GM21786 (cell line): Measurements from ENCODE around the gene IGF1.

Experiments
- ATAC-seq: cut with Tn5 transposase; IDR thresholded peaks from one replicate; pipeline ENCODE4 v1.9.1; 2021; ENCODE audit not compliant: unreplicated experiment

IGF1 gene

DNA sequence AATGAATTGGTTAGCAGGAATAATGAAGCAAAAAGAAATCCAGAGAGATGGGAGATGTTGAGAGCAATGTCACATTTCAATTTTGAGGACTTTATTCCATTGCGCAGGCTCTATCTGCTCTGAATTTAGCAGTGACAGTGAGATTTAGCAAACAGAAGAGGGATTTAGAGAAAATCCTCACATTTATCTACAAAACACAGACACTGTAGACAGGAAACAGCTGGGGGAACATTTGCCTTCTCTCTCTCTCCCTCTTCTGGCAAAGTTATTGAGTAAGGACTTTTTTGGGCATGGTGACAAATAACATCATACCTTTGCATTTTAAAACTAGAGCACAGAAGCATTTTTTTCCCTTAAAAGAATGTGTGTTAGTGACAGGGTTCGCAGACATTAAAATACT lies at the start of gene IGF1:
Gene IGF1, minus strand, starts transcription at position 158 of the 400 bp plus-strand sequence. CDS start 182 bp downstream, outside the sequence.
- no peak for ATAC-seq

DNA sequence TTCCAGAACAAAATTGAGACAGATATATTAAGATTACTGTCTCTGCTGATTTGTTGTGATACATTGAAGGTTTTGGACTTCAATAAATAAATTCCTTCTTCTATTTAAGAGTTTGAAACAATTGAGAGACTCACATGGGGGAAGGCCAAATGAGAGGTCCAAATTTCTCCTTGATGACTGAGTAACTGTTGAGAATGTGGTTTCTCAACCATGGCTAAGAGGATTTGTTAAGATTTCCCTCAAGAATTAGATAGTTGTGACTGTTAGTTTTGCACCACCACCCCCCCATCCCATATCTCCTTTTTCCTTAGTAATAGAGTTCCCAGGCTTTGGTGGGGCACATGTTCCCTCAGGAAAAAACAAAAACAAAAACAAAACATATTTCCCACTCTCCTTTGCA lies 47.7 kb upstream of the IGF1 start:
- no peak for ATAC-seq

DNA sequence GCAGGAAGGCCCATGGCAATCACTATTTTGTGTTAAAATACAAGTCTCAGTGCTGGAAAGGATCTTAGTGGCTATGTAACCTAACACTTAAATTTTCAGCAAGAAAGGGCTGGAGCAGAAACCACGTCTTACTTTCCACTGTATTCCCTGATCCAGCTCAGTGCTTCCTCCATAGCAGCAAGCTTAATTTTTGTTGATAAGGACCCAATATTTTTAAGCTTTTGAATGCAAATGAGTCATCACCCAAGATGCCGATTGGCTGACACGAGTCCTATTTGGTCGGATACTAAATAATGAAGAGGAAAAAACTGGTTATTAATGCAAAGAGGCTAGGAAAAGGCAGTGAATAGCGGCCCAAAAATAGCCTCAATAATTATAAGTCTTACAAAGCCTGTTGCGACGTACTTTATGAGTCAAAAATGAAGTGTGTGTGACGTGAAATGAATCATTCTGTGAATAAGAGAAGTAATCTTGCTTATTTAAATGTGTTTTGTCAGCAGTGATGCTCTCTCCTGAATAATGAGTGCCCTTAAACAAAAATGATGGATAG lies 46.9 kb upstream of the IGF1 start:
- no peak for ATAC-seq

DNA sequence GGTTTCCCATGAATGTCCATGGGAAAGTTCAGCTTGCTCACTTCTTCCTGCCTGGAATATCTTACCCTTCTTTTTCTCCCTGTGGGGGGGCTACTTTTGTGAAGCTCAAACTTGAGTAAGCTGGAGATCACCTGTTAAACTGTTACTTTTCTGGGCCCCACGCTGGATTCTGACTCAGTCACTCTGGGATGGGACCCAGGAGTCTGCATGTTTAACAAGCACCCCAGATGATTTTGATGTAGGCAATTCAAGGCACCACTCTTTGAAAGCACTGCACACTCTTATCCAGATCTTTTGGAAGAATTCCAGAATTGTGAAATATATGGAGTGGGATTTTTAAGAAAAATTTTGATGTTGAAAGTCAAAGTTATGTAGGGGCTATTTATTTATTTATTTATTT lies 46.3 kb upstream of the IGF1 start:
- ATAC-seq = no peak

DNA sequence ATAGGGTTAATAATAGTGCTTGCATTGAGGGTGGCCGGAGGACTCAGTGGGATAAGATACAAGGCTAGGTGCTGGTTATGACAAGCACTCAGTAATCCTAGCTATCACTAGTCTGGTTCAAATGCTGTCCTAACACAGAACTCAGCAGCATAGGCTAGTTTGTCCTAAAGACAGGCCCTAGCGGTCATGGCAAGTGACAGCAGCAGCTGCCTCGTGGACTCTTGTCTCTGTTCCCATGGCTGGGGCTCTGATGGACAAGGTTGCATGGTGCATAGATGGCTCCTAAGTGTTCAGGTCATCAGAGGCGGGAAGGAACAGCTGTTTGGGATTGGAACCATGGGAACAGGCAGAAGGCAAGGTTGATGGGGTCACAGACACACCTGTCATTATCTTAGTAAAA lies 42.4 kb upstream of the IGF1 start:
- ATAC-seq = no peak

DNA sequence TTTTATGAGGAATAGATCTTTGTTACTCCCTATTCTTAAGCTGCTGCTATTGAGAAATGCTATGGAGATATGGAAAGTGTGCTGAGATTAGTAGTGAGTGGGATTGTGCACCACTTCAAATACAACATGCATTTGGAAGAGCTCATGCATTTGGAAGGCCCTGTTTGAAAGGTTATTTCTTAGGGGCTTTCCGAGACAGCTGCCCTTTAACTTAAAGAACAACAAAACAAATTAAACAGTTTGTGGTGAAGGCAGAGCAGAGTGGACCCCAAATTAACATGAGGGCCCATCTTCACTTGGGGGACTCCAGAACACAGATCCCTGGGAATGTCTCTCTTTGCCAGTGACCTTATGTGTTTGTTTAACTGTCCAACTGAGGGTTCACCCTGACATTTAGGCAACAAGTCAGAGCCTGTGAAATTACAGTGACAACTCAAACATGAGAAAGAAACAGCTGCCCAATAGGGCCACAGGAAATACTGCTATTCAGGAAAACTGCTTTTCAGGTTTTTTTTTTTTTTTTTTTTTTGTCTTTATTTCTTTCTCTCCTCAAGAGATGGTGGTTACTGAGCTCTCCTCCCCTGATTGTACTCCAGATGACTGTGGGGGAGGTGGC lies 41.4 kb upstream of the IGF1 start:
- no peak for ATAC-seq

DNA sequence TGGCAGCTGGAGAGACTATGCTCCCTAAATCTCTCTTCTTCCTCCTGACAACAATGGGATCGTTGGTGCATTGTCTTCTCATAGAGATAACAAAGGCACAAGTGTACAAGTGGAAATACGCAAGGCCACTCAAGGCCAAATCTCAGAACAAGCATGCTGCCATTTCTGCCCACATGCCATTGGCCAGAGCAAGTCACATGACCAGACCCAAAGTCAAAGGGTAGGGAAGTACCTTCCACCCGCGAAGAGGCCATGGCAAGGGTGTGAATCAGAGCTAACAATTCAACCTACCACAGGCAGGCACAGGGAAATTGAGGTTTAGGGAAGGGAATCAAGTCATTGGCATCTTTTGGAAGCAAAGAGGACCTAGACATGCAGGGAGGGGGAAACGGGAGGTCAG lies 38.5 kb upstream of the IGF1 start:
- no peak for ATAC-seq

DNA sequence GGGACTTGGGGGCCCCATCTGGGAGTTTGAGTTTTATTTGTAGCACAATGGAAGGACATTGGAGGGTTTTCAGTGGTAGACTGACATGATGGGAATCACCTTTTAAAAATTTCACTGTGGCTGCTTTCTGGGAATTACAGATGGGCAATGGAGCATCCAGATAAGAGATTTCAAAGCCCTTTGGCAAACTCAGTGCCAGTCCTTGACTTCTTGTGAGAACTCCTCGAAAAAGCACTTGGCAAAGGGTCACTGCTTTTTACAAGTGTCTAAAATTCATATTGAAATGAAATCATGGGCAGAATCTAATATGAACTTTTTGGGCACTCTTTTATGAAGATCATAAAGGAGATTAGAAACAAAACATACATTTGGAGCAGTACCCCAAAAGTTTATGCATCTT lies 34.3 kb upstream of the IGF1 start:
- ATAC-seq = no peak

DNA sequence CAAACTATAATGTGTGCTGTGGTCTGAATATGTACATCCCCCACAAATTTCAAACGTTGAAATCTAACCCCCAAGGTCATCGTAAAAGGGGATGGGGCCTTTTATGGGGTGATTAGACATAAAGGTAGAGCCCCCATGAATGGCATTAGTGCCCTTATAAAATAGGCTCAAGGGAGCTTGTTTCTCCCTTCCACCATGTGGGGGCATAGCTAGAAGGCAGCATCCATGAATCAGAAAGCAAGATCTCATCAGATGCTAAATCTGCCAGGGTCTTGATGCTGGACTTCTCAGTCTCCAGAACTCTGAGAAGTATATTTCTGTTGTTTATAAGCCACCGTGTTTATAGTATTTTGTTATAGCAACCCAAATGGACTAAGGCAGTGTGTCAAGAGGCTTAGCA lies 33.4 kb upstream of the IGF1 start:
- no peak for ATAC-seq

DNA sequence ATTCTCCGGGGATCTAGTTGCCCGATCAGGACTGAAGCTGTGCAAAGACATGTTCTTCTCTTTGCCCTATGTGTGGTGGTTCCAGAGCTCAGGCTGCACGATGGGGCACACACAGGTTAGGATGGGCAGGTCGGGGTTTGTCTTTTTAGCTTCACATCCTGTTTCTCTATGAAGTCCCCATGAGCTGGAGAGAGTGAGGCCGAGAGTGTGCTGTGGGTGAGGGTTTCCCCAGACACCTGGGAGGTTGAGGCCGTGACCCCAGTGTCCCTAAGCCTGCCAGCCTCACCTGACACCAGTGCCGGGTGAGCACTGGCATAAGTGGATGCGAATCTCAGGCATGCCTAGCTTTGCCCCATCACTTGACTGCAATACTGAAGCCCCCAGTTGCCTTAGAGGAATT lies 32.9 kb upstream of the IGF1 start:
- peak; percentile 89 for ATAC-seq

DNA sequence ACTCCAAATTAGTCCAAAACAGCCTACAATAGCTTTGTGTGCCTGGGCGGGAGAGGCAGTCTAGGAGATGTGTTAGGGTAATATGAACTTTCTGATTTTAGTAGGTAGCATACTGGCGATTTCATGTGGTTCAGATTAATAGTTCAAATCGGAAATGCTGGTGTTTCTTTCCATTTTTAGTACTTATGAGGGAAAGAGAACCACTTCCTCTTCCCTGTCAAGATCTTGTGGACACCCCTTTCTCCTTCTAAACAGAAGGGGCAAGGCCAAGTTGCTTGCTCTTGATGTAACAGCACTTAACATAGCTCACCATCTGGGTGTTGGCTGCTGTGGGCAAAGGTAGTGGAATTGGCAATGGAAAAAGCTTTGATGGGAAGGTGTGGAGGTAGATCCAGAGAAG lies 32.2 kb upstream of the IGF1 start:
- ATAC-seq = peak; percentile 21

DNA sequence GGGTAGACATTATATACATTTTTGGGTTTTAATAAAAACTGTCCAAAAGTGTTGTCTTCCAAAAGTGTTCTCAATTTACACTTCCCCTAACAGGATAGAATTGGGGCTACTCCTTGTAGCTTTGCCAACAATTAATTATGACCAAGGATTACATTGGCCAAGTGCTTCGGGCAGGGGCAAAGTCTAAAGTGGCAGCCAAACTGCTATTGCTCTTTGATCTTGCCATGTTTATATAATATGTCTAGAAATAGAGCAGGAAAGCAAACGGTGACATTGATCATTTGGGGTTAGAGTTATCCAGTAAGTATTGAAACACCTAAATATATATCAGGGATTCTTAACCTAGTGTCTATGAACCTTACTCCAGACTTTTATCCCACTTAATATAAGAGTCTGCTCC lies 31.2 kb upstream of the IGF1 start:
- ATAC-seq = no peak

DNA sequence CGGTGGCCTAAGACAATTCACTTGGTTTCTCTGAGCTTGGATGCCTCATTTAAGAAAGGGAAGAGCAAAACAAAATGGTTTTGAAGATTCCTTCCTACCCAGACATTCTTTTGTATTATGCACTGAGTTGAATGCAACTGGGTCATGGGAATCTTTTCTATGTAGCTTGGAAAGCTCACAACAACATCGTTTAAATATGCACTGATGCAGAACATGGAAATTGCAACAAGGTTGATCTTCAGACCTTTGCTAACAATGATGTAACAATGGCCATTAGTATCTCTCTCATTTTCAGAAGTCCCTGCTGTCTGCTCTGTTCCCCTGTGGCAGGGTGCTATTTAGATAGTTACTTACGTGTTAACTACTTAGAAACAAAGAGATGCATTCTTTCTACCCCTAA lies 30.1 kb upstream of the IGF1 start:
- no peak for ATAC-seq

DNA sequence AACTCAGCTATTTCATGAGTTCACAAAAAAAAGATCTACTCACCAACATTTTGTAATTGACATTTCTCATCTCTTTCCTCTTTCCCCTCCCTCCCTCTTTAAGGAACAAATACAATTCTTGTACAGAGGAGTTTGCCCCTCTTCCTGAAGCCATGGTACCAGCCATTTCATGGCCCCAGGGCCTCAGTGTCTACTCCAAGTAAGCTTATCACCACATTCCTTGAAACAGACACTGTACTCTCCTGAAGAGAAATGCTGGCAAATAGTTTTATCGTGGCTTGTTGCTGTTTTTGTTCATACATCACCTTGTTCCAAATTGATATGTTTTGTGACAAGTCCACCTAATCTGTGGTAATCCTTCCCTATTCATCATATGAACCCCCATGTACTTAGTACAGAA lies 29.7 kb upstream of the IGF1 start:
- no peak for ATAC-seq

DNA sequence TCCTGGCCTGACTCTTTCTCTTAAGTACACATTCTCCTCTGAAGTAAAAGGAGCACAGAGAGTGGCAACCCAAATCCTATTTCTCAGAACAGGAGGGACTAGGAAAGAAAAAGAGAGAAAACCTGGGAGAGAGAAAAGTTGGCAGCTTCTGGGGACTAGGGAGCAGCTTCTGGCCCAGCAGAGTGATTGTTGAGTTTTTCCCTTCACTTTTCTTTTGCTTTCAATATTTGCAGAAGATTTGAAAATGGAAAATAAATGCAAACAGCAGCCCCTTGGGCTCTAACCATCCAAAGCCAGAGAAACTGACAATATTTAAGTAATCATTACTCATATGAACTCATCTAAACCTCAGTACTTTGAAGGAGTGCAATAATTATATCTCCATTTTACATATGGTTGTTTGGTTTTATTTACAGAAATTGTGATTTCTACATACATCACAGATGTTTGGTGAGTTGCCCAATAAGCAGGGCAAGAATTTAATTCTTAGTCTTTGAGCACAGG lies 28.8 kb upstream of the IGF1 start:
- no peak for ATAC-seq

DNA sequence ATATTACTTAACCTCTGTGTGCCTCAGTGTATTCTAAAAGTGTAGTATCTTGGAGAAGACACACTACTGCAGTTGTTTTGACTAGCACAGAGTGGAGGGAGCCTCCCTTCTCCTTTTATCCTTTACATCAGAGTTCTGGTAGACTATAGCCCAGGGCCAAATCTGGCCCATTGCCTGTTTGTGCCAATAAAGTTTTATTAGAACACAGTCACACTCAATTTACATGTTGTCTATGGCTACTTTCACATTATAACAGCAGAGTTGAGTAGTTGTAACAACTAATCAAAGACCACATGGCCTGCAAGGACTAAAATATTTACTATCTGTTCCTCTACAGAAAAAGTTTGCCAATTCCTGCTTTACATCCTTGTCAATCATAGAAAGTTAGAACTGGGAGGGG lies 27.7 kb upstream of the IGF1 start:
- no peak for ATAC-seq

DNA sequence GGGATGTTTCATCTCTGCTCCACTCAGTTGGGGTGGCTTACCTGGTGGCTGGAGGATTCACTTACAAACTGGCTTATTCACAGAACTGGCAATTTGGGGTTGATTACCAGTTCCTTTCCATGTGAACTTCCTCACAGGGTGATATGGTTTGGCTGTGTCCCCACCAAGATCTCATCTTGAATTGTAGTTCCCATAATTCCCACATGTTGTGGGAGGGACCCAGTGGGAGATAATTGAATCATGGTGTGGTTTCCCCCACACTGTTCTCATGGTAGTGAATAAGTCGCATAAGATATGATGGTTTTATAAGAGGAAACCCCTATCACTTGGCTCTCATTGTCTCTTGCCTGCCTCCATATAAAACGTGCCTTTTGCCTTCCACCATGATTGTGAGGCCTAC lies 26.9 kb upstream of the IGF1 start:
- ATAC-seq = no peak

DNA sequence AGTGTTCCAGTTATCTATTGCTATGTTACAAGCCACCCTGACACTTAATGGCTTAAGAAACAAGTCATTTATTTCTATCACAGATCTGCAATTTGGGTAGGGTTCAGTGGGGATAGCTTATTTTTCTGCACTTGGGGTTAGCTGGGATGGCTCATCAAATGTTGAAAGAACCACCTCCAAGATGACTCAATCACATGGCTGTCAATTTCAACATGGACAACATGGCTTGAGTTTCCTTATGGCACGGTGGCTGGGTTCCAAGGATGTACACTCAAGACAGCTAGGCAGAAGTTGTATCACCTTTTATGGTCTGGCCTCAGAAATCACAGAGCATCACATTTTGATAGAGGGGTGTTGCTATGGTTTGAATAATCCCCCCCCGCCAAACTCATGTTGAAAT lies 24.5 kb upstream of the IGF1 start:
- ATAC-seq = no peak

DNA sequence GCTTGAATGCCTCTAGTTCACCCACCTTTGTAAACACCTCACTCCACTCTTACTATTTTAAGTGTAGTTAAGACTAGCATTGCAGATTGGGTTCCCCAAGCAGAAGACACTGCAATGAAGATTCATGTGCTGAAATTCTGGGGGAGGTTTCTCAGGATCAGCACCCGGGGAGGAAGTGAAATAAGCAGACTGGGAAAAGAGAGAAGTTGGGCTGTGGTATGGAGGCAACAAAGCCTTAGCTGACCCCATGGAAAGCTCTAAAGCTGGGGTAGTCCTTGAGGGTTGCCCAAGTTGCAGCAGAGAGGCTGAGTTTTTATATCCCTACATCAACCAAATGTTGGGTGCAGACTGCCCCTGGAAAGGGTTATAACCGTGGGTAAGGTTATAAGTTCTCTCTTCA lies 23.9 kb upstream of the IGF1 start:
- ATAC-seq = no peak

DNA sequence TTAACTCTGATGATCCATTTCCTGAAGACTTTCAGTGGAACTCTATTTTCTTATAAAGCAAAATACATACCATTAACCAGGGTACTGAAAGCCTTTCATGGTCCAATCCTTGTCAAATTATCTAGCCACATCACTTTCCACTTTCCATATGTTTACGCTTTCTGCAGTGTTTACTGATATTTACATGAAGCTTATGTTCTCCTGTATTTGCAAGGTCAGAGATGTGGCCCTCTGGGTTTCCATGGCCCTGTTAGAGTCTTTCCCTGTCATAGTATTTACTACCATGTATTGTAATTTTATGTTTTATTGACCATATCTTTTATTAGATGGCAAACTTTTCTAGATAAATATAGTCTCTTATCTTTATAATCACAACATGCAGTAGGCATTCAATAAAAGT lies 23.5 kb upstream of the IGF1 start:
- no peak for ATAC-seq

DNA sequence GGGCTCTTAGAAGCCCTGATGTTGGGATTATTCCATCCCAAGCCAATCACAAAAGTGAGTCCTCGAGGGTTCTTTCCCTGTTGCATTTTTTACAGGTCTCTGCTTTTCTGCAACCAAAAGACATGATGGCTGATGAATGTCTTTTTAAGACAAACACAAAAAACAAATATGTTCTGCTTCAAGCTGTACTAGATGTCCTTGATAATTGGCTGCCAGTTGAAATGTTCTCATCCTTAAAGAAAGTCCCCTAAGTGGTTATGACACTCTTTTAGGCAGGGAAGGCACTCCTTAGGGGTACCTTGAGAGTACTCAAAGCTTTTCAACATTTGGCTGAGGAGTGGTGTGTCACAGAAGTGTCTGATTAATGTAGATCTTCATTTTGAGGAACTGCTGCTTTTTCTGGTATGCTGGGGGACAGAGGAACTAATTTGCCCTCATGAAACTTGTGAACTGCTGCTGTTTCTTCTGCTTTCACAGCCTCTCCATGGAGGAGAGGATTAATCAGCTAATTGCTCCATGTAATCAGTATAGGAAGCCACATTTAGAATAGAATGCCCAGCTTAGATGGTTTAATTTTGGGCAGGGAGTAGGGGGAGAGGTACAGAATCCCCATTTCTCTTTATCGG lies 22.8 kb upstream of the IGF1 start:
- ATAC-seq = peak; percentile 81

DNA sequence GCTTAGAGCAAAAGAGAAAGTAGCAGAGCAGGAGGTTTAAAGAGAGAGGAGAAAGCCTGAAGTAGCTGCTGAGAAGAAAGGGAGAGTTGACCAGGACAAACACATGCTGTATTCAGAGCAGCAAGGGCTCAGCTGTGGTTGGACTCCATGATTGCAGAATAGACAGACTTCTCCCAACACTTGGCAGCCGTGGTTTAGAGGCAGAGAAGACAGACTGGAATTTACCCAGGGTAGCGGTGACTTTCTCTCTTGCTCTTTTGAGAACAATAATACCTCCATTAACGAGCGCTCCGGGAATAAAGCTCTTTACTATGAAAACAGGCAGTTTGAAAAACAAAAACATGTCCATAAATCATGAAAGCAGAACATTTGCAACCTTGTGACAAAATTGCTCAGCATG lies 21.4 kb upstream of the IGF1 start:
- no peak for ATAC-seq

DNA sequence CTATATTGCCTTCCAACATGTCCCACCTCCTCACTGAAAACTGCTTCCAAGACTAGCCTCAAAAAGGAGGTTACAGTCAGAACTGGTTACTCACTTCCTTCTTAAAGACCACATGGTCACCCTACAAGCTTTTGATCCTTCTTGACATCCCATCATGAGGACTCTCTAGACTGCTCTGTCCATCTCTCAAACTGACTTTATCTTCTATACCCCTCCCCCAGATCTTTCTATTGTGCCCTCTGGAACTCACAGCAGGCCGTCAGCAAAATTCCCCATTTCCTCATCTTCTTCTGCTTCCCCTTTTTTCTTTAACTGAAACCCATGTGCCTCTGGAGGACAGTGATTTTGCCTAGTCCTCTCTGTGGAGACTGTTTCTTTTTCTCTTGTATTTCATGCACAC lies 18.1 kb upstream of the IGF1 start:
- ATAC-seq = no peak
